ENCODE data around the gene NSG2. TPM values are rescaled to one million over a fixed set of nuclear protein-coding genes. Genes with fewer than 3 reads are reported as not detected.
"Not testable (repeated sequence)": the region's sequence is repeated elsewhere in the genome, so short reads cannot be mapped to it uniquely, and the experiment has no call there.

NSG2 gene
- total RNA-seq, 1 experiment from 2014 or later = not detected

DNA sequence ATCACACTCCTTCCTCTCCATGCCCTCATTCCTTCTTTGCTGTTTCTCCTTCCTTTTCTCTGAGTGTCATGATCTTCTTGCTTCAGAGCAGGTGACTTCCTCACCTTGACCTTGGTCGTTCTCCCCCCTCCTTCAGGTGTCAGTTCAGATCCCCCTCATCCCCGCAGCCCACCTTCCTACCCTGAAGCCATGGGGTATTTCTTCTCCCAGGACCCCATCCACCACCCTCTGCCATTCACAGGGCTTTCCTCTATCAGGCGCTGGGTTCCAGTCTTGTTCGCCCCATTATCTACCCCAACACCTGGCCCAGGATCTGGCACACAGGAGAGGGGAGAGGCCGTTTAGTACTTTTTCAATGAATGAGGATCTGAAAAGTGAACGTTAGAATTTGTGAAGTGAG lies 101.0 kb downstream of the NSG2 start:
- WGBS (ENCODE audit: extremely low coverage, insufficient read length, low lambda C conversion rate) = no CpG with 5 or more reads among the region's 6 CpGs
- DNase-seq = no peak
- Histone ChIP-seq H3K23me2 (ENCODE audit: insufficient read length, low read depth, low read length, poor library complexity, severe bottlenecking) (no peaks in the 10 kb centered on the region), H4K8ac (replicated peaks; ENCODE audit: insufficient read length, low read depth, low read length) (no peak overlapping the region), H3K4me1 (ENCODE audit: insufficient read depth, low read length) (no peaks in the 10 kb centered on the region), H2AFZ (ENCODE audit: low read length) (no peak overlapping the region), H3T11ph (ENCODE audit: low read length) (no peak overlapping the region), H3K4ac (ENCODE audit: low read depth, low read length) (no peak overlapping the region), H2BK15ac (ENCODE audit: low read depth, low read length) (no peak overlapping the region), H3K14ac (ENCODE audit: insufficient read depth, low read length) (no peak overlapping the region), H3K27ac (ENCODE audit: insufficient read length, low read depth, low read length) (no peak overlapping the region), H3K56ac (ENCODE audit: insufficient read length, low read depth, low read length) (no peak overlapping the region), H4K5ac (ENCODE audit: insufficient read length, low read depth, low read length) (no peak overlapping the region), H2BK20ac (ENCODE audit: low read depth, low read length, poor library complexity, severe bottlenecking) (no peak overlapping the region), H3K18ac (ENCODE audit: insufficient read length, low read depth, low read length) (peak overlapping the region; percentile 25), H3K27me3 (ENCODE audit: insufficient read depth, low read length) (no peaks in the 10 kb centered on the region), H4K91ac (ENCODE audit: insufficient read length, low read depth, low read length) (no peak overlapping the region), H2AK5ac (ENCODE audit: insufficient read length, low read length) (no peak overlapping the region), H2BK120ac (ENCODE audit: low read depth, low read length, poor library complexity, severe bottlenecking) (no peak overlapping the region), H3K4me2 (ENCODE audit: insufficient read depth, insufficient read length, low read length) (no peak overlapping the region), H2BK5ac (ENCODE audit: insufficient read length, low read length) (no peak overlapping the region), H4K20me1 (ENCODE audit: control insufficient read depth, insufficient read depth, insufficient read length) (no peaks in the 10 kb centered on the region), H2BK12ac (ENCODE audit: insufficient read length, low read depth, low read length) (no peak overlapping the region), H3K9ac (ENCODE audit: extremely low read depth, insufficient read length, low read length) (no peak overlapping the region), H3K9me3 (ENCODE audit: control insufficient read depth, low read depth, low read length) (no peaks in the 10 kb centered on the region), H3K79me1 (ENCODE audit: insufficient read depth, low read depth, low read length, poor library complexity, severe bottlenecking) (no peaks in the 10 kb centered on the region), H3K23ac (ENCODE audit: insufficient read length, low read depth, low read length) (no peak overlapping the region), H3K79me2 (ENCODE audit: insufficient read depth, low read length) (no peaks in the 10 kb centered on the region)
- no peaks in the 10 kb centered on the region for H3K36me3 Mint-ChIP-seq (ENCODE audit: insufficient read depth in 1 of 3, low read depth in 3 of 3)
- no peak overlapping the region for H3K27ac Mint-ChIP-seq
- H3K4me3 Mint-ChIP-seq = no peak overlapping the region
- H3K4me1 Mint-ChIP-seq = no peaks in the 10 kb centered on the region
- H3K27me3 Mint-ChIP-seq (ENCODE audit: low read depth) = peaks cover 37% of the 10 kb centered on the region
- TF ChIP-seq, protein P1, sequence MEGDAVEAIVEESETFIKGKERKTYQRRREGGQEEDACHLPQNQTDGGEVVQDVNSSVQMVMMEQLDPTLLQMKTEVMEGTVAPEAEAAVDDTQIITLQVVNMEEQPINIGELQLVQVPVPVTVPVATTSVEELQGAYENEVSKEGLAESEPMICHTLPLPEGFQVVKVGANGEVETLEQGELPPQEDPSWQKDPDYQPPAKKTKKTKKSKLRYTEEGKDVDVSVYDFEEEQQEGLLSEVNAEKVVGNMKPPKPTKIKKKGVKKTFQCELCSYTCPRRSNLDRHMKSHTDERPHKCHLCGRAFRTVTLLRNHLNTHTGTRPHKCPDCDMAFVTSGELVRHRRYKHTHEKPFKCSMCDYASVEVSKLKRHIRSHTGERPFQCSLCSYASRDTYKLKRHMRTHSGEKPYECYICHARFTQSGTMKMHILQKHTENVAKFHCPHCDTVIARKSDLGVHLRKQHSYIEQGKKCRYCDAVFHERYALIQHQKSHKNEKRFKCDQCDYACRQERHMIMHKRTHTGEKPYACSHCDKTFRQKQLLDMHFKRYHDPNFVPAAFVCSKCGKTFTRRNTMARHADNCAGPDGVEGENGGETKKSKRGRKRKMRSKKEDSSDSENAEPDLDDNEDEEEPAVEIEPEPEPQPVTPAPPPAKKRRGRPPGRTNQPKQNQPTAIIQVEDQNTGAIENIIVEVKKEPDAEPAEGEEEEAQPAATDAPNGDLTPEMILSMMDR (conservative IDR thresholded peaks at IDR 0.05) = no peak
- no peaks in the 10 kb centered on the region for H3K9me3 Mint-ChIP-seq

DNA sequence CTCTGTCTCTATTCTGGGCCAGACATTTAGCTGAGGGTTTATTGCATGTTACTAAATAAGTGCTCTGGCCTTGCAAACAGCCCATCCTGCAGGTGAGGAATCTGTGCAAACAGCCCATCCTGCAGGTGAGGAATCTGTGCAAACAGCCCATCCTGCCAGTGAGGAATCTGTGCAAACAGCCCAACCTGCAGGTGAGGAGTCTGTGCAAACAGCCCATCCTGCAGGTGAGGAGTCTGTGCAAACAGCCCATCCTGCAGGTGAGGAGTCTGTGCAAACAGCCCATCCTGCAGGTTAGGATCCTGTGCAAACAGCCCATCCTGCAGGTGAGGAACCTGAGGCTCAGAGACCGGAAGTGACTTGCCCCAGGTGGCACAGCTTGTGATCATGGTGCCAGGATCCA lies 101.5 kb downstream of the NSG2 start:
- H3K27ac ChIP-seq (ENCODE audit: insufficient read length, low read depth, low read length); H3K18ac ChIP-seq (ENCODE audit: insufficient read length, low read depth, low read length); H3K4me3 Mint-ChIP-seq; H3K4me1 ChIP-seq (ENCODE audit: insufficient read depth, low read length); H3K4me1 Mint-ChIP-seq; H3K79me2 ChIP-seq (ENCODE audit: insufficient read depth, low read length); H3K23ac ChIP-seq (ENCODE audit: insufficient read length, low read depth, low read length); H3K27me3 ChIP-seq (ENCODE audit: insufficient read depth, low read length); H3K4me2 ChIP-seq (ENCODE audit: insufficient read depth, insufficient read length, low read length); H2BK120ac ChIP-seq (ENCODE audit: low read depth, low read length, poor library complexity, severe bottlenecking); H2BK5ac ChIP-seq (ENCODE audit: insufficient read length, low read length); H4K5ac ChIP-seq (ENCODE audit: insufficient read length, low read depth, low read length); H2AFZ ChIP-seq (ENCODE audit: low read length); H3K9ac ChIP-seq (ENCODE audit: extremely low read depth, insufficient read length, low read length); H3K27ac Mint-ChIP-seq; H3K56ac ChIP-seq (ENCODE audit: insufficient read length, low read depth, low read length); H2AK5ac ChIP-seq (ENCODE audit: insufficient read length, low read length); H4K20me1 ChIP-seq (ENCODE audit: control insufficient read depth, insufficient read depth, insufficient read length); H3K36me3 Mint-ChIP-seq (ENCODE audit: insufficient read depth in 1 of 3, low read depth in 3 of 3); H3K23me2 ChIP-seq (ENCODE audit: insufficient read length, low read depth, low read length, poor library complexity, severe bottlenecking); H4K91ac ChIP-seq (ENCODE audit: insufficient read length, low read depth, low read length); H3T11ph ChIP-seq (ENCODE audit: low read length); H2BK20ac ChIP-seq (ENCODE audit: low read depth, low read length, poor library complexity, severe bottlenecking); H4K8ac ChIP-seq (replicated peaks; ENCODE audit: insufficient read length, low read depth, low read length); H3K14ac ChIP-seq (ENCODE audit: insufficient read depth, low read length); H2BK15ac ChIP-seq (ENCODE audit: low read depth, low read length); H3K9me3 Mint-ChIP-seq; H2BK12ac ChIP-seq (ENCODE audit: insufficient read length, low read depth, low read length); H3K79me1 ChIP-seq (ENCODE audit: insufficient read depth, low read depth, low read length, poor library complexity, severe bottlenecking); H3K4ac ChIP-seq (ENCODE audit: low read depth, low read length); H3K9me3 ChIP-seq (ENCODE audit: control insufficient read depth, low read depth, low read length): not testable (repeated sequence)
- peak; percentile 11 for DNase-seq
- peaks cover 38% of the 10 kb centered on the region for H3K27me3 Mint-ChIP-seq (ENCODE audit: low read depth)
- no CpG with 5 or more reads among the region's 1 CpG for WGBS (ENCODE audit: extremely low coverage, insufficient read length, low lambda C conversion rate)
